NCI-H1436 (cell line): ENCODE data around the gene NUMBL.

Experiments used
- DNase-seq: peaks from one replicate; lab custom pipeline; 2025; lab: John Stamatoyannopoulos, UW

The NUMBL gene

DNA sequence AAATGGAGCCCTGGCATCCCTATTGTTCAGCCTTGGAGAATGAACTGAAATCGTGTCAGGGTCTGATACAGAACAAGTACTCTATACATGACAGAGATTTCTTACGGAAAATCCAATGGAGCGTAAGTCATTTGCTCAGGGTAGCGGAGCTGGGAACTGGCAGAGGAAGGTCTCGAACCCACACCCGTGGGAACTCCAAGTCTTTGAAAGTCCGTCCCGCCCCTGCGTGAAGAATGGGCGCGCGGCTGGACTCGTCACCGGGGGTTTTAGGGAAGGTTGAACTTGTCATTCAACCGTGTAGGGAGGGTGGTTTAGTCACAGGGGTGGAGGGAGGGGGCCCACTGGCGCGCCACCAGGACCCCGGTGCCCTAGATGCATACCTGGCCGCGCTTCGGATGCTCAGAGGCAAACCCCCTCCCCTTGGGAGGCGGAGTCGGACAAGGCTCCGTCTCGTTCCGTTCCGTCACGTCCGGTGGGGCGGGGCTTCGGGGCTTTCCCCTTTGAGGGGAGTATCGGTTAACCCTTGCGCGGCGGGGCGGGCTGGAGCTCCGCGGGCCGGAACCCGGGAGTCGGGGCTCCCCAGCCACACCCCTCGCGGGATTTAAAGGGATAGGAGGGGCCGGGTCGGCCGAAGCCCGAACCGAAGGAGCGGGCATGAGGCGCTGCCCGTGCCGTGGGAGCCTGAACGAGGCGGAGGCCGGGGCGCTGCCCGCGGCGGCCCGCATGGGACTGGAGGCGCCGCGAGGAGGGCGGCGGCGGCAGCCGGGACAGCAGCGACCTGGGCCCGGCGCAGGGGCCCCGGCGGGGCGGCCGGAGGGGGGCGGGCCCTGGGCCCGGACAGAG, 26.3 kb upstream of the NUMBL start, which contains the start of the genes COQ8B and ITPKC:
Gene COQ8B, minus strand, starts transcription at position 405 of the 843 bp plus-strand sequence. CDS start 2,254 bp downstream, outside the sequence.
Gene ITPKC, plus strand, starts transcription at position 631 of the 843 bp plus-strand sequence. Its CDS starts 24 bp downstream, at position 655.
- DNase-seq, result peak; percentile 99

- DNase-seq, result no peak
These were observed 25.6 kb upstream of the NUMBL start for GRCh38 chr19:40716031-40716481.

- peak; percentile 95 for DNase-seq
These were observed 24.2 kb upstream of the NUMBL start for GRCh38 chr19:40714441-40715299.

GRCh38 chr19:40713939-40714338, 23.5 kb upstream of the NUMBL start:
- DNase-seq, result no peak

GRCh38 chr19:40709817-40710216, 19.4 kb upstream of the NUMBL start:
- DNase-seq, result no peak

DNA sequence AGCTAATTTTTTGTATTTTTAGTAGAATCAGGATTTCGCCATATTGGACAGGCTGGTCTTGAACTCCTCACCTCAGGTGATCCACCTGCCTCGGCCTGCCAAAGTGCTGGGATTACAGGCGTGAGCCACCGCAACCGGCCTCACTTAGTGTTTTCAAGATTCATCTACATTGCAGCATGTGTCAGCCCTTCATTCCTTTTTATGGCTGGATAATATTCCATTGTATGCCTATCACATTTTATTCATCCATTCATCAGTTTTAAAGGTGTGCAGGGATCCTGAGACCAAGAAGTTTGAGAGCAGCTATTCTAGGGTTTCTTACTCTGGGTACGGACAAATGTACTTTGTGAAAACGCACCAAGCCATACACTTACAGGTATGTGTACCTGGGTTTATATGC, 17.2 kb upstream of the NUMBL start:
- DNase-seq, result no peak

- DNase-seq, result no peak
These were observed 15.6 kb upstream of the NUMBL start for GRCh38 chr19:40705950-40706619.

GRCh38 chr19:40705362-40705651, 14.9 kb upstream of the NUMBL start:
- DNase-seq, result no peak

GRCh38 chr19:40704491-40705361, 14.3 kb upstream of the NUMBL start:
- no peak for DNase-seq

- no peak for DNase-seq
These were observed 12.7 kb upstream of the NUMBL start for GRCh38 chr19:40703029-40703755.

GRCh38 chr19:40702337-40703012, 12.0 kb upstream of the NUMBL start:
- DNase-seq, result no peak

DNA sequence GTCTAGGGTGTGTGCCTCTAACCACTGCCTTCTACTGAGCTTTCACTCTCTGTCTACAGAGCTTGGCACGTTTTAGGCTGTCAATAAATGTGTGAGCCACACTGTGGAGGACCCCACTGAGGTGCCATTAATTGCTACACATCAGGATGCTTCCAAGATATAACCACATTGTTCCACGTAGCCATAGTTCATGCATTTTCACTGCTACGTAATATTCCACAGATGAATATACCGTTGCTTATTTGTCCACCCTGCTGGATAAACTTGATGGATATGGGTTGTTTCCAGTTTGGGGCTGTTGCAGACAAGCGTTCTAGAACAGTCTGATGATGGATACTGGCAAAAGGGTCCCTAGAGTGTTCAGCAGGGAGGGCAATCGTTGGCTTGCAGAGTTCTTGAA, 11.3 kb upstream of the NUMBL start:
- no peak for DNase-seq

DNA sequence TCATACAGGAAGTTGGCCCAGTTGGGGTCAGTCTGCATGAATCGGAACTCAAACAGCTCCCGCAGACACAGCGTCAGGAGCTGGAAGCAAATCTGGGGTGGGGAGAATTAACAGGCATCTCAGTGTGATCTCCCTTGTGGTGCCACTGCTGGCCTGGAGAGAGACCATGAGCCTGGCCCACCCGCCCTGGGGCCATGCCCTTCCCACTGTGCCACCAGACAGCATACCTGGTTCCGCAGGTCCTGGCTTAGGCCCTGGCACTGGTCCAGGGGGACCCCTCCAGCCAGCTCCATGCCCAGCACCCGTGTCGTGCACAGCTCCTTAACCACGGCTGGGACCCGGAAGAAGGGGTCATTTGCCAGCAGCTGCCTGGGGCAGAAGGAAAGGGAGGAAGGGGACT, 9.6 kb upstream of the NUMBL start:
- no peak for DNase-seq

DNA sequence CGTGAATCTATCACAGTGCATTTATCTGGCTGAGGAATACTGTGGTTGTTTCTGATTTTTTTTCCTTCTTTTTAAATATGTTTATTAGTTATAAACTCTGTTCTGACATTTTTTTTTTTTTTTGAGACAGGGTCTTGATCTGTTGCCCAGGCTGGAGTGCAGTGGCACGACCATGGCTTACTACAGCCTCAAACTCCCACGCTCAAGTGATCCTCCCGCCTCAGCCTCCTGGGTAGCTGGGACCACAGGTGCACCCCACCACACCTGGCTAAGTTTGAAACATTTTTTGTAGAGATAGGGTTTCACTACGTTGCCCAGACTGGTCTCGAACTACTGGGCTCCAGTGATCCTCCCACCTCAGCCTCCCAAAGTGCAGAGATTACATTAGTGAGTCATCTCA, 6.6 kb upstream of the NUMBL start:
- DNase-seq, result no peak

DNA sequence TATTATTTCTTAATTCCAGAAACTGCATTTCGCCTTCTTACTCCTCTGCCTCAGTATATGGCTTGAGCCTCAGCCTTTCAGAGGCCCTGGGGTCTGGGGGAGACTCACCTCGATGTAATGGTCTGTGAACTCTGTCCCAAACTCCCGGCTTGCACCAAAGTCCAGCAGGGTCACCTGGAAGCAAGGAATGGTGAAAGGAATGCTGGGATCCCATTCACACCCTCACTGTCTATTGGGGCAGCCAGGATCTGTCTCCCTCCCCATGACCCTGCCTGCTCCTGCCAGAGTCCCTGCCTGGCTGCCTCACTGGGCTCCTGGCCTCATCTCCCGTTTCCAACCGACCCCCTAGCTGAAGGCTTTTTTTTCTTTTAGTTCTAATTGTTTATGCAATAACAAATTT, 5.4 kb upstream of the NUMBL start:
- no peak for DNase-seq

DNA sequence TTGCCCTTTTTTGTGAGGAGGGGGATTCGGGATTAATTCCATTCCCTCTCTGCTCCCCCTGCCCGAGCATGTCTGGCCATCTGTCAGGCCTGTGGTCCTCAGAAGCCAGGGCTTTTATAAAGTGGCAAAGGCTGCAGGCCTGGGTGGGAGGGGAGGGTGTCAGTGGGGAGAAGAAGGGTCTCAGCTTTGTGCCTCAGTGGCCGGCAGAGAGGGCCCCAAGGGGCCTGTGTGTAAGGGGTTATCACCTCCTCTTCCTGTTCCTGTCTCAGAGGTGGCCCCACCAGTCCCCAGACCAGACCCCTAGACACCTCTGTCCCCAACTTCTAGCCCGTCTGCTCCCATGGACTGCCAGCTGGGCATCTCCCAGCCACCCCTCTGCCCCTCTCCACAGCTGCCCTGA, 3.4 kb upstream of the NUMBL start:
- no peak for DNase-seq

DNA sequence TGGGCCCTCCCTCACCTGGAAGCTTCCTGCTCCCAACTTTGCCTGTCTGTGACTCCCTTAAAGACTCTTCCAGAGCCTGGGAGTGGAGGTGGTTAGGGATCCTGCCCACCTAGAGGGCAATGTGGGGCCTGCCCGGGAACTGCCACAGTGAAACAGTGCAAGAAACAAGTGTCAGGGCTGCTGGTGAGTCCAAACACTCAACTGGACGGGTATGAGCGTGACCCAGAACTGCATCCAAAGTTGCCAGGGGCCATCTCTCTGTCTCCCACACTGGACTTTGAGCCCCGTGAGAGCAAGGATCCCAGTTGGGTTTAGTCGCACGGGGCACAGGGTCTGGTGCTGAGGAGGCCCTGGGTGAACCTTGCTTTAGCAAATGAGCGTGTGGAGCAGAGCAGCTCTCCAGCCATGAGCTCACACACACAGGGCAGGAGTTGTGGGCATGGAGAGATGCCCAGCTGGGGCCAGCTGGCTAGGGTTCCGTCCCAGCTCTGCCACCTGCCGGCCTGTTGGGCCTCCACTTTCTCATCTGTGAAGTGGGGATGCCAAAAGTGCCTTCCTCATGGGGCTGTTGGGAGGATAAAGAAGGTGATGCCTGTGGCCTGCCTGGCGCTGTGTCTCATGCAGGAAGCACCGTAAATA, 2.8 kb upstream of the NUMBL start:
- no peak for DNase-seq

DNA sequence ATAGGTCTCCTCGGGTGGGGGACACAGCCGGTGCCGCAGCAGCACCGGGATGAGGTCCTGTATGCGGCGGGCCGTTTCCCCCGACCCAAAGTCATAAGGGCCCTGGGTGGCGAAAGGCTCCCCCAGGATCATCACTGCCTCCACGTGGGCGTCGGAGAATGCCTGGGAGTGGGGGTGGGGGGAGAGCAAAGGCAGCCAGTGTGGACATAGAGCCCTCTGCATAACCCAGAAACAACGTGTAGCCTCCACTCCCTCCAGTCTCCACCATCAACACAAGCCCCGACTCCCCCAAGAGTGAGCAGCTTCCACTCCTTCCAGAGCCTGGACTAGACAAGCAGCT, 1.7 kb upstream of the NUMBL start:
- no peak for DNase-seq

DNA sequence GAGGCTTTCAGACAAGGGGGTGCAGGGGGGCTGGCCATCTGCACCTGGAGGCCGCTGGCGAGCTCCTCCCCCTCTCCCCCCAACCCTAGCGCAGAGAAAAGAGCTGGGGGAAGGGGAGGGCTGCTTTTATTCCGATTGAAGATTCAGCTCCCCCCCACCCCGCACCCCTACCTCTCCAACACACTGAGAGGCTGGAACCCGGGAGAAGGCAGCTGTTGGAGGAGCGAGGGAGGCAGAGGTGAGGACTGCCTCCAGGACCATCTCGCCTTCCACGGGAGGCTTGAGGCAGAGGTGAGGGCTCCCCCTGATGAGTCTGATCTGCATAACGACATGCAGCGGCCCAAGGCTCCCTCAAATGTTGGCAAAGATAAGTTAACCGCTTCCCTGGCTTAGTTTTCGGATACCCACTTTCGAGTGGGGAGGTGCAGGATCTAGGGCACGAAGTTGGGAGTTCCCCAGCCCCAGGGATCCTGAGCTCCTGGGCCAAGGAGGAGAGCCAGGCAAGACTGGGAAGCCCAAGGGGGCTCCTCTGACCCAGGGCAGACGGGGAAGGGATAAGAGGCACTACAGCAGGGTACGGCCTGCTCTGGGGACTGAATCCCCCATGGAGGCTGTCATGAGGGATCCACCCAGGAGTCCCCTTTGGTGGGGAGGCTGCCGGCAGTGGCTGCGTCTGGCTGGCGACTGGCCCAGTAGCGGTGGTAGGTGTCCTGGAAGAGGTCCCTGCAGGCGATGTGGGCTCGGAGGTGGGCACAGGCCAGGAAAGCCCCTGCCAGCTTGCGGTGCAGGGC, 1.2 kb upstream of the NUMBL start:
- no peak for DNase-seq
